ENCODE results near the gene ALDH1A1.

Gene ALDH1A1

GRCh38 chr9:72917892-72918509 is 34.9 kb downstream of the ALDH1A1 start:
- no peak for DNase-seq (ENCODE audit: low read depth)

GRCh38 chr9:72915659-72916058 is 37.2 kb downstream of the ALDH1A1 start:
- DNase-seq (ENCODE audit: low read depth), result no peak

- DNase-seq (ENCODE audit: low read depth), result no peak
Measured at GRCh38 chr9:72914750-72915149, 38.1 kb downstream of the ALDH1A1 start.

- DNase-seq (ENCODE audit: low read depth), result no peak
Measured at GRCh38 chr9:72913382-72914009, 39.4 kb downstream of the ALDH1A1 start.

- DNase-seq (ENCODE audit: low read depth), result no peak
Measured at GRCh38 chr9:72912476-72913381, 40.1 kb downstream of the ALDH1A1 start.

- DNase-seq (ENCODE audit: low read depth), result no peak
Measured at GRCh38 chr9:72911816-72912215, 41.0 kb downstream of the ALDH1A1 start.

- DNase-seq (ENCODE audit: low read depth), result no peak
Measured at GRCh38 chr9:72911247-72911775, 41.5 kb downstream of the ALDH1A1 start.

GRCh38 chr9:72909428-72909827 is 43.4 kb downstream of the ALDH1A1 start:
- no peak for DNase-seq (ENCODE audit: low read depth)

- DNase-seq (ENCODE audit: low read depth), result no peak
Measured at GRCh38 chr9:72907421-72907820, 45.4 kb downstream of the ALDH1A1 start.

GRCh38 chr9:72906810-72907209 is 46.0 kb downstream of the ALDH1A1 start:
- DNase-seq (ENCODE audit: low read depth), result no peak

- no peak for DNase-seq (ENCODE audit: low read depth)
Measured at GRCh38 chr9:72905514-72906480, 47.1 kb downstream of the ALDH1A1 start.

- DNase-seq (ENCODE audit: low read depth), result no peak
Measured at GRCh38 chr9:72904267-72905093, 48.4 kb downstream of the ALDH1A1 start.

- no peak for DNase-seq (ENCODE audit: low read depth)
Measured at GRCh38 chr9:72903103-72903502, 49.8 kb downstream of the ALDH1A1 start.

GRCh38 chr9:72902268-72902667 is 50.6 kb downstream of the ALDH1A1 start:
- no peak for DNase-seq (ENCODE audit: low read depth)

- no peak for DNase-seq (ENCODE audit: low read depth)
Measured at GRCh38 chr9:72899734-72900477, 52.9 kb downstream of the ALDH1A1 start.

GRCh38 chr9:72898784-72899733 is 53.8 kb downstream of the ALDH1A1 start:
- DNase-seq (ENCODE audit: low read depth), result no peak

GRCh38 chr9:72898360-72898759 is 54.5 kb downstream of the ALDH1A1 start:
- DNase-seq (ENCODE audit: low read depth), result no peak

- no peak for DNase-seq (ENCODE audit: low read depth)
Measured at GRCh38 chr9:72897069-72897649, 55.7 kb downstream of the ALDH1A1 start.

All from GM04504 (cell line).